HEK293 (cell line): ENCODE results near the gene OR4D1.

Experiments
- CTCF ChIA-PET: fragments of 350-600 bp; formaldehyde crosslinking; extraction: SDS; loops from one replicate; lab custom pipeline; 2021; ENCODE audit warnings: antibody characterized with exemption; lab: Yijun Ruan, JAX
- POLR2A ChIA-PET: fragments of 300-600 bp; formaldehyde crosslinking; extraction: SDS; loops from one replicate; lab custom pipeline; 2020; ENCODE audit warnings: antibody characterized with exemption, inconsistent platforms; lab: Yijun Ruan, JAX
- H3K27ac ChIP-seq: fragments of 200-500 bp; sonication (Bioruptor generic); 2 replicates; pipeline ENCODE4 v1.5.1; 2014; ENCODE audit warnings: low read depth, low read length, control low read depth, inconsistent platforms; ENCODE audit errors: extremely low read depth
- H3K36me3 ChIP-seq, 2 experiments: fragments of 200-500 bp in 1 of 2; sonication (Bioruptor generic) in 1 of 2; 1 replicate in 1 of 2; 2 replicates in 1 of 2; pipeline ENCODE4 v1.5.1; 2014 to 2017; ENCODE audit warnings: inconsistent platforms in 2 of 2, low read length in 2 of 2; ENCODE audit not compliant: control insufficient read depth in 2 of 2, insufficient read depth in 1 of 2
- H3K4me1 ChIP-seq: fragments of 200-500 bp; sonication (Bioruptor generic); 2 replicates; pipeline ENCODE4 v1.5.1; 2014; ENCODE audit warnings: mild to moderate bottlenecking, low read length, inconsistent platforms; ENCODE audit not compliant: control insufficient read depth, insufficient read depth
- H3K4me3 ChIP-seq: 2 replicates; pipeline ENCODE4 v1.5.1; 2011; ENCODE audit warnings: low read depth, mild to moderate bottlenecking, control low read depth, low read length, moderate library complexity
- H3K9me3 ChIP-seq: fragments of 200-500 bp; sonication (Bioruptor generic); 2 replicates; pipeline ENCODE4 v1.5.1; 2014; ENCODE audit warnings: low read depth, low read length, inconsistent platforms; ENCODE audit not compliant: control insufficient read depth, insufficient read depth
- CTCF ChIP-seq: fragments of 450-650 bp; formaldehyde crosslinking; IDR thresholded peaks from 2 replicates; pipeline ENCODE4 v1.5.1; 2016; ENCODE audit warnings: missing biosample characterization, missing genetic modification characterization
- KLF1 ChIP-seq: fragments of 450-650 bp; formaldehyde crosslinking; IDR thresholded peaks from 2 replicates; pipeline ENCODE4 v1.5.1; 2016; ENCODE audit warnings: missing biosample characterization, missing genetic modification characterization
- SALL2 ChIP-seq: fragments of 450-650 bp; formaldehyde crosslinking; IDR thresholded peaks from 2 replicates; pipeline ENCODE4 v1.5.0; 2017; ENCODE audit warnings: missing biosample characterization, mild to moderate bottlenecking, missing genetic modification characterization, borderline replicate concordance
- ZBTB20 ChIP-seq: fragments of 450-650 bp; formaldehyde crosslinking; IDR thresholded peaks from 2 replicates; pipeline ENCODE4 v1.5.1; 2016; ENCODE audit warnings: missing biosample characterization, missing genetic modification characterization
- ZNF121 ChIP-seq: fragments of 450-650 bp; formaldehyde crosslinking; IDR thresholded peaks from 2 replicates; pipeline ENCODE4 v1.5.1; 2016; ENCODE audit warnings: missing biosample characterization, missing genetic modification characterization
- ZNF133 ChIP-seq: fragments of 450-650 bp; formaldehyde crosslinking; IDR thresholded peaks from 2 replicates; pipeline ENCODE4 v1.5.1; 2016; ENCODE audit warnings: missing biosample characterization, missing genetic modification characterization
- ZNF16 ChIP-seq: fragments of 450-650 bp; formaldehyde crosslinking; IDR thresholded peaks from 2 replicates; pipeline ENCODE4 v1.5.1; 2016; ENCODE audit warnings: low read depth, missing biosample characterization, missing genetic modification characterization
- ZNF214 ChIP-seq: fragments of 450-650 bp; formaldehyde crosslinking; IDR thresholded peaks from 2 replicates; pipeline ENCODE4 v1.5.1; 2017; ENCODE audit warnings: missing biosample characterization, mild to moderate bottlenecking, missing genetic modification characterization, borderline replicate concordance
- ZNF292 ChIP-seq: fragments of 450-650 bp; formaldehyde crosslinking; IDR thresholded peaks from 2 replicates; pipeline ENCODE4 v1.5.1; 2016; ENCODE audit warnings: low read depth, missing biosample characterization, missing genetic modification characterization, borderline replicate concordance
- ZNF391 ChIP-seq: fragments of 450-650 bp; formaldehyde crosslinking; IDR thresholded peaks from 2 replicates; pipeline ENCODE4 v1.5.1; 2016; ENCODE audit warnings: low read depth, missing biosample characterization, missing genetic modification characterization, borderline replicate concordance
- ZNF433 ChIP-seq: fragments of 450-650 bp; formaldehyde crosslinking; IDR thresholded peaks from 2 replicates; pipeline ENCODE4 v1.5.1; 2016; ENCODE audit warnings: missing biosample characterization, missing genetic modification characterization, low read depth
- ZNF660 ChIP-seq: fragments of 450-650 bp; IDR thresholded peaks from 2 replicates; pipeline ENCODE4 v1.5.1; 2018; ENCODE audit warnings: missing biosample characterization, mild to moderate bottlenecking, missing genetic modification characterization
- ZNF843 ChIP-seq: fragments of 450-650 bp; formaldehyde crosslinking; IDR thresholded peaks from 2 replicates; pipeline ENCODE4 v1.5.1; 2016; ENCODE audit warnings: missing biosample characterization, missing genetic modification characterization
- TF ChIP-seq, protein P1 (sequence below): fragments of 450-650 bp; formaldehyde crosslinking; conservative IDR thresholded peaks from 2 replicates; pipeline ENCODE4 v1.5.1; 2016; ENCODE audit warnings: low read depth, missing biosample characterization, missing genetic modification characterization

Gene OR4D1

GRCh38 chr17:58150394-58150793, 2.2 kb downstream of the OR4D1 start (continued):
- TF ChIP-seq, protein P1, sequence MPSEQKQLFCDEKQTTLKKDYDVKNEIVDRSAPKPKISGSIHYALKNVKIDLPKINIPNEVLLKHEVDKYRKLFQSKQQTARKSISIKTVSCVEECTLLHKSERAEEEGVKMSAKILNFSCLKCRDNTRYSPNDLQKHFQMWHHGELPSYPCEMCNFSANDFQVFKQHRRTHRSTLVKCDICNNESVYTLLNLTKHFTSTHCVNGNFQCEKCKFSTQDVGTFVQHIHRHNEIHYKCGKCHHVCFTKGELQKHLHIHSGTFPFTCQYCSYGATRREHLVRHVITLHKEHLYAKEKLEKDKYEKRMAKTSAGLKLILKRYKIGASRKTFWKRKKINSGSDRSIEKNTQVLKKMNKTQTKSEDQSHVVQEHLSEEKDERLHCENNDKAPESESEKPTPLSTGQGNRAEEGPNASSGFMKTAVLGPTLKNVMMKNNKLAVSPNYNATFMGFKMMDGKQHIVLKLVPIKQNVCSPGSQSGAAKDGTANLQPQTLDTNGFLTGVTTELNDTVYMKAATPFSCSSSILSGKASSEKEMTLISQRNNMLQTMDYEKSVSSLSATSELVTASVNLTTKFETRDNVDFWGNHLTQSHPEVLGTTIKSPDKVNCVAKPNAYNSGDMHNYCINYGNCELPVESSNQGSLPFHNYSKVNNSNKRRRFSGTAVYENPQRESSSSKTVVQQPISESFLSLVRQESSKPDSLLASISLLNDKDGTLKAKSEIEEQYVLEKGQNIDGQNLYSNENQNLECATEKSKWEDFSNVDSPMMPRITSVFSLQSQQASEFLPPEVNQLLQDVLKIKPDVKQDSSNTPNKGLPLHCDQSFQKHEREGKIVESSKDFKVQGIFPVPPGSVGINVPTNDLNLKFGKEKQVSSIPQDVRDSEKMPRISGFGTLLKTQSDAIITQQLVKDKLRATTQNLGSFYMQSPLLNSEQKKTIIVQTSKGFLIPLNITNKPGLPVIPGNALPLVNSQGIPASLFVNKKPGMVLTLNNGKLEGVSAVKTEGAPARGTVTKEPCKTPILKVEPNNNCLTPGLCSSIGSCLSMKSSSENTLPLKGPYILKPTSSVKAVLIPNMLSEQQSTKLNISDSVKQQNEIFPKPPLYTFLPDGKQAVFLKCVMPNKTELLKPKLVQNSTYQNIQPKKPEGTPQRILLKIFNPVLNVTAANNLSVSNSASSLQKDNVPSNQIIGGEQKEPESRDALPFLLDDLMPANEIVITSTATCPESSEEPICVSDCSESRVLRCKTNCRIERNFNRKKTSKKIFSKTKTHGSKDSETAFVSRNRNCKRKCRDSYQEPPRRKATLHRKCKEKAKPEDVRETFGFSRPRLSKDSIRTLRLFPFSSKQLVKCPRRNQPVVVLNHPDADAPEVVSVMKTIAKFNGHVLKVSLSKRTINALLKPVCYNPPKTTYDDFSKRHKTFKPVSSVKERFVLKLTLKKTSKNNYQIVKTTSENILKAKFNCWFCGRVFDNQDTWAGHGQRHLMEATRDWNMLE (tag by site-specific recombination) = no peak
- TF ChIP-seq KLF1 (tag by site-specific recombination) (no peak), ZNF433 (no peak), ZNF660 (tag by site-specific recombination) (no peak), ZNF133 (tag by site-specific recombination) (no peak), SALL2 (tag by site-specific recombination) (no peak), CTCF (tag by site-specific recombination) (no peak), ZNF16 (tag by site-specific recombination) (no peak)

GRCh38 chr17:58153046-58153445, 4.9 kb downstream of the OR4D1 start:
- POLR2A ChIA-PET = no interaction called here
- Histone ChIP-seq H3K9me3 (no peaks in the 10 kb centered on the region), H3K4me3 (no peak overlapping the region)
- TF ChIP-seq ZBTB20 (tag by site-specific recombination) = no peak
- TF ChIP-seq, all 188 proteins: peak for 0
- Histone ChIP-seq H3K27ac (no peak overlapping the region), H3K36me3 (no peaks in the 10 kb centered on the region), H3K4me1 (no peaks in the 10 kb centered on the region; the same call in 1 of the 2 replicates)
- CTCF ChIA-PET = no interaction called here

GRCh38 chr17:58153671-58154070, 5.5 kb downstream of the OR4D1 start:
- Histone ChIP-seq H3K4me3 (no peak overlapping the region), H3K36me3 (no peaks in the 10 kb centered on the region), H3K9me3 (no peaks in the 10 kb centered on the region), H3K27ac (no peak overlapping the region), H3K4me1 (no peaks in the 10 kb centered on the region; the same call in 1 of the 2 replicates)
- ChIA-PET CTCF (interaction anchor here (0.6 to 1.0 kb wide), 3 partner anchors 41 to 93 kb away, joined by 4 to 8 read pairs (median 4); no protein-coding TSS in a partner anchor), POLR2A (interaction anchor here (0.7 kb wide), 1 partner anchor 108 kb away, joined by 4 read pairs; no protein-coding TSS in a partner anchor)
- TF ChIP-seq ZNF121 (tag by site-specific recombination) (0 out of 2 replicates have a peak, but pooled peaks have one; percentile 23), ZNF391 (tag by site-specific recombination) (no peak), ZNF292 (tag by site-specific recombination) (no peak), ZNF214 (tag by site-specific recombination) (no peak), ZNF843 (tag by site-specific recombination) (no peak)
